Right lobe of liver (tissue), 6 donors: ENCODE measurements around the gene GSG1L. TPM values are rescaled to one million over a fixed set of nuclear protein-coding genes. Genes with fewer than 3 reads are reported as not detected.

Source experiments
- ATAC-seq, 4 donors: fragments of 200-7000 bp; cut with Tn5 transposase; one replicate each; pipeline ENCODE4 v1.9.1; 2020; ENCODE audit warnings: mild to moderate bottlenecking in 4 of 4, moderate library complexity in 4 of 4
- DNase-seq, 3 donors: peaks; one replicate each; pipeline ENCODE4 v3.0.0-alpha.2; 2020
- H3K27ac ChIP-seq, 3 donors: fragments of 200-600 bp; one replicate each; pipeline ENCODE4 v1.8.0; 2022
- H3K27me3 ChIP-seq, 2 donors: fragments of 200-600 bp; one replicate each; pipeline ENCODE4 v1.8.0; 2022
- H3K36me3 ChIP-seq, 4 donors: fragments of 200-600 bp; sonication (generic) in 1 of 4; one replicate each; pipeline versions ENCODE4 v1.5.1 to v1.8.0; 2017 to 2022; ENCODE audit warnings: control low read depth in 1 of 4
- H3K4me1 ChIP-seq, 4 donors: fragments of 200-600 bp; sonication (generic) in 1 of 4; one replicate each; pipeline versions ENCODE4 v1.5.1 to v1.8.0; 2017 to 2022; ENCODE audit warnings: control low read depth in 1 of 4
- H3K4me3 ChIP-seq, 3 donors: fragments of 200-600 bp; one replicate each; pipeline ENCODE4 v1.8.0; 2022
- H3K9me3 ChIP-seq, 4 donors: fragments of 200-600 bp; sonication (generic) in 1 of 4; one replicate each; pipeline versions ENCODE4 v1.5.1 to v1.8.0; 2017 to 2022; ENCODE audit warnings: control low read depth in 1 of 4
- POLR2A ChIP-seq: fragments of 450-650 bp; IDR thresholded peaks from one replicate; pipeline ENCODE4 v1.6.1; 2017; ENCODE audit warnings: antibody characterized with exemption, mild to moderate bottlenecking
- WGBS: methylation state at CpG from one replicate; pipeline ENCODE4 v1.1.6; 2018; ENCODE audit warnings: low coverage, low lambda C conversion rate; ENCODE audit not compliant: insufficient coverage; ENCODE audit errors: missing lambda C conversion rate; 5-methylcytosine and 5-hydroxymethylcytosine counted together
- intact Hi-C, 2 donors: fragments of 100-400 bp; cut with DNase I; formaldehyde crosslinking; loops; one replicate each; pipeline versions ENCODE4 v1.11.2 to v1.14.1; 2022
- total RNA-seq, 6 experiments: library from RNA; depleted of rRNA in 2 of 6; stranded (reverse); fragments of >200 nt in 2 of 6; fragmentation: NEBNext Ultra II Directional in 3 of 6; extraction: Animal tissue kit (Norgen Biotek cat#: 25700) in 3 of 6; gene quantifications; one replicate each; pipeline versions ENCODE4 v1.1.0 to v1.2.4, GENCODE V29; 2016 to 2023
- TF ChIP-seq, protein P1 (sequence below), 4 donors: fragments of 200-600 bp in 3 of 4; fragments of 450-650 bp in 1 of 4; IDR thresholded peaks; one replicate each; pipeline versions ENCODE4 v1.5.1 to v1.8.0; 2016 to 2022; ENCODE audit warnings: antibody characterized with exemption in 4 of 4, mild to moderate bottlenecking in 2 of 4
- donor health status: DM: no; HTN: yes; CAD: no.
- donor health status: DM: no; HTN: no; CAD: no.
- donor health status: DM: no; HTN: no; CAD: no.
- donor health status: DM: no; HTN: yes; CAD: no.
- donor health status: DM: no; HTN: yes; CAD: no.

GSG1L gene
- total RNA-seq, 6 experiments from 2014 or later: 0.33 TPM; not detected in 5

DNA sequence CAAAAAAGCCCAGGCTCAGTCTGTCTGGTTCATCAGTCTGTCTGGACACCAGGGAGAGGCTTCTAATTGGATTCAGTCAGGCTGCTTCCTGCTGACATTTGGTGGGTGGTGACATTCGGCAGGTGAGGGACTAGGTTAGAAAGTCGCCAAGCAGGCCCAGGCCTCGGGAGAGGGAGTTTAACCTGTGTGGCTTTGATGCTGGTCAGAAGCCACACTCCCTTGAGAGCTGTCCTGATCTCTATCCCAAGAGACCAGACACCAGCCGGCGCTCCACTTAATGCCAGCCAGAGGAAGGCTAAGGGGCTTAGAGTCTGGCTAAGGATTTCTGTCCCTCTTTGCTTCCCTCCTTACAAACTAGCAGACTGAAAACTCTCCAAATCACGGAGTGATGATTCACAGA lies 135.0 kb downstream of the GSG1L start:
- ATAC-seq (no peak), DNase-seq (no peak)
- H3K4me3 ChIP-seq: no peak overlapping the region
- H3K27me3 ChIP-seq: no peaks in the 10 kb centered on the region
- no peaks in the 10 kb centered on the region for H3K4me1 ChIP-seq
- H3K9me3 ChIP-seq: no peaks in the 10 kb centered on the region
- no peak for TF ChIP-seq POLR2A
- TF ChIP-seq, protein P1, sequence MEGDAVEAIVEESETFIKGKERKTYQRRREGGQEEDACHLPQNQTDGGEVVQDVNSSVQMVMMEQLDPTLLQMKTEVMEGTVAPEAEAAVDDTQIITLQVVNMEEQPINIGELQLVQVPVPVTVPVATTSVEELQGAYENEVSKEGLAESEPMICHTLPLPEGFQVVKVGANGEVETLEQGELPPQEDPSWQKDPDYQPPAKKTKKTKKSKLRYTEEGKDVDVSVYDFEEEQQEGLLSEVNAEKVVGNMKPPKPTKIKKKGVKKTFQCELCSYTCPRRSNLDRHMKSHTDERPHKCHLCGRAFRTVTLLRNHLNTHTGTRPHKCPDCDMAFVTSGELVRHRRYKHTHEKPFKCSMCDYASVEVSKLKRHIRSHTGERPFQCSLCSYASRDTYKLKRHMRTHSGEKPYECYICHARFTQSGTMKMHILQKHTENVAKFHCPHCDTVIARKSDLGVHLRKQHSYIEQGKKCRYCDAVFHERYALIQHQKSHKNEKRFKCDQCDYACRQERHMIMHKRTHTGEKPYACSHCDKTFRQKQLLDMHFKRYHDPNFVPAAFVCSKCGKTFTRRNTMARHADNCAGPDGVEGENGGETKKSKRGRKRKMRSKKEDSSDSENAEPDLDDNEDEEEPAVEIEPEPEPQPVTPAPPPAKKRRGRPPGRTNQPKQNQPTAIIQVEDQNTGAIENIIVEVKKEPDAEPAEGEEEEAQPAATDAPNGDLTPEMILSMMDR (IDR thresholded peaks at IDR 0.05): no peak
- H3K36me3 ChIP-seq: no peaks in the 10 kb centered on the region
- intact Hi-C loops: no loop called here
- WGBS: 22% methylated on average over 4 of the region's 6 CpGs
- H3K27ac ChIP-seq: no peak overlapping the region

GRCh38 chr16:27927266-27927901 lies 136.1 kb downstream of the GSG1L start:
- WGBS: 43% methylated on average over 9 of the region's 13 CpGs
- no peak for ATAC-seq
- no peaks in the 10 kb centered on the region for H3K27me3 ChIP-seq

DNA sequence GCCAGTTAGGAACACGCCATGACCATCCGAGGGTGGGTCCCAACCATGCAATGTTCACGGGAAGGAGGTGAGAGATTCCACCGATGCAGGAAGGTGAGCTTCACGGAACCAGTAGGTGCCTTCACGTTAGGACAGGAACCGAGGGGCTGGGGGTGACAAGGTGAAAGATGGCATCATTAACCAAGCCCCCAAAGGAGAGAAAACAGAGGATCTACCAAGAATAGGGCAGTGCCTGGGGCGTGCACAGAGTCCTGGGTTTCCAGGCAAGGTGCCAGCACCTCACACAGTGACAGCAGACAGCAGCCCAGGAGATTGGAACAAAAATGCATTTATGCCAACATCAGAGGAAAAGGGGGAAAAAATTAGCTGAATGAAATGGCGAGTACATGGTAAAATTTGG lies 137.9 kb downstream of the GSG1L start:
- DNase-seq: no peak
- Histone ChIP-seq H3K36me3 (no peaks in the 10 kb centered on the region), H3K9me3 (no peaks in the 10 kb centered on the region), H3K27ac (no peak overlapping the region), H3K27me3 (no peaks in the 10 kb centered on the region), H3K4me1 (no peaks in the 10 kb centered on the region), H3K4me3 (no peak overlapping the region)
- 57% methylated on average over 9 of the region's 9 CpGs for WGBS
- no peak for ATAC-seq
- TF ChIP-seq, protein P1 (IDR thresholded peaks at IDR 0.05): no peak
- TF ChIP-seq POLR2A: no peak
- intact Hi-C loops: no loop called here

More at GRCh38 chr16:27927266-27927901, 136.1 kb downstream of the GSG1L start:
- Histone ChIP-seq H3K4me3 (no peak overlapping the region), H3K9me3 (no peaks in the 10 kb centered on the region), H3K27ac (no peak overlapping the region), H3K36me3 (no peaks in the 10 kb centered on the region), H3K4me1 (no peaks in the 10 kb centered on the region)
- TF ChIP-seq, protein P1 (IDR thresholded peaks at IDR 0.05): no peak
- TF ChIP-seq POLR2A: no peak
- DNase-seq: no peak
- intact Hi-C loops: no loop called here

- intact Hi-C loops: no loop called here
- no peaks in the 10 kb centered on the region for H3K4me1 ChIP-seq
- H3K4me3 ChIP-seq: no peak overlapping the region
- no peaks in the 10 kb centered on the region for H3K27me3 ChIP-seq
- no peaks in the 10 kb centered on the region for H3K9me3 ChIP-seq
- no peak overlapping the region for H3K27ac ChIP-seq
- H3K36me3 ChIP-seq: no peaks in the 10 kb centered on the region
- ATAC-seq (no peak), DNase-seq (no peak)
- WGBS: 23% methylated on average over 2 of the region's 4 CpGs
- TF ChIP-seq, protein P1 (IDR thresholded peaks at IDR 0.05): no peak
- no peak for TF ChIP-seq POLR2A
Measured at GRCh38 chr16:27924411-27925118, 138.9 kb downstream of the GSG1L start.
